ENCODE data around the gene SLC41A3.

Gene SLC41A3

GRCh38 chr3:126119008-126119675 lies 35.2 kb upstream of the SLC41A3 start:
- no peak for DNase-seq

DNA sequence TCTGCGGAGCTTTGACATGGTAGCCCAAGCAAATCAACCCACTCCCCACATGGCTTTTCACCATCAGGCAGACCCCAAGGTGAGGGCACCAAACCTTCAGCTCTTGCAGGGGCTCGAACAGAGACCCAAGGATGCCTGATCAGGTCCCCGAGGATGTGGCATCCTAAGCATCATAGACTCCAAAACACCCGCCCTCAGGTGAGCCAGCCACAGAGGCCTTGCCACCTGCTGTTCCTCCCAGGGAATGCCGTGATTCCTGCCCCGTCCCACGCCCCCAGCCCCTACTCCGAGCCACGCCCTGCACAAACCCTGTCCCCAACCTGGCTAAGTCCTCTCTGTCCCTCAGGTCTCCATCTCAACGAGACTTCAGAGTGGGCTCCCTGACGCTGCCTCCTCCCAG lies 34.7 kb upstream of the SLC41A3 start:
- no peak for DNase-seq

DNA sequence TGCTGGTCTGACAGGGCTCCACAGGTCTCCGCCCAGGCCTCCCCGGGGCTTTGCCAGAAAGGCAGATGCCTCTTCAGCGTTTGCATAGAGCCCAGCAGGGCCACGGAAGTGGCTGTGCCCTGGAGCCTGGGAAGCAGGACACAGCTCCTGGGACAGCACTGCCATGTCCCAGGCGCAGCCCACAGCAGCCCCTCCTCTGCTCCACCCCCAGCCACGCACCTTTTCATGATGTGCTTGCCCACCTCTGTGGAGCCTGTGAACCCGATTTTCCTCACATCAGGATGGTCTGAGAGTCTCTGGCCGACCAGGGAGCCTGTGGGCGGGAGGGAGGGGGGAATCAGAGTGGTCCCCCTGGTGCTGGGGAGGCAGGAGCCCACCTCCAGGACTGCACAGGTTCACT lies 33.9 kb upstream of the SLC41A3 start:
- DNase-seq = no peak

DNA sequence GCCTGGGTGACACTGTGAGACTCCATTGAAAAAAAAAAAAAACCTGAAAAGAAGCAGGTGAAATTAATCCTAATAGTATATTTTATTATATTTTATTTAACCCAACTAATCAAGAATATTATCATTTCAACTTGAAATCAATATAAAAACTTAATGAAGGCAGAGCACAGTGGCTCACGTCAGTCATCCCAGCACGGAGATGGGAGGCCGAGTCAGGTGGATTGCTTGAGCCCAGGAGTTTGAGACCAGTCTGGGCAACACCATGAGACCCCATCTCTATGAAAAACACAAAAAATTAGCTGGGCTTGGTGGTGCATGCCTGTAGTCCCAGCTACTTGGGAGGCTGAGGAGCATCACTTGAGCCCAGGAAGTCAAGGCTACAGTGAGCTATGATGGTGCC lies 33.3 kb upstream of the SLC41A3 start:
- no peak for DNase-seq

- DNase-seq = no peak
Observed at GRCh38 chr3:126116526-126116925, 32.6 kb upstream of the SLC41A3 start.

DNA sequence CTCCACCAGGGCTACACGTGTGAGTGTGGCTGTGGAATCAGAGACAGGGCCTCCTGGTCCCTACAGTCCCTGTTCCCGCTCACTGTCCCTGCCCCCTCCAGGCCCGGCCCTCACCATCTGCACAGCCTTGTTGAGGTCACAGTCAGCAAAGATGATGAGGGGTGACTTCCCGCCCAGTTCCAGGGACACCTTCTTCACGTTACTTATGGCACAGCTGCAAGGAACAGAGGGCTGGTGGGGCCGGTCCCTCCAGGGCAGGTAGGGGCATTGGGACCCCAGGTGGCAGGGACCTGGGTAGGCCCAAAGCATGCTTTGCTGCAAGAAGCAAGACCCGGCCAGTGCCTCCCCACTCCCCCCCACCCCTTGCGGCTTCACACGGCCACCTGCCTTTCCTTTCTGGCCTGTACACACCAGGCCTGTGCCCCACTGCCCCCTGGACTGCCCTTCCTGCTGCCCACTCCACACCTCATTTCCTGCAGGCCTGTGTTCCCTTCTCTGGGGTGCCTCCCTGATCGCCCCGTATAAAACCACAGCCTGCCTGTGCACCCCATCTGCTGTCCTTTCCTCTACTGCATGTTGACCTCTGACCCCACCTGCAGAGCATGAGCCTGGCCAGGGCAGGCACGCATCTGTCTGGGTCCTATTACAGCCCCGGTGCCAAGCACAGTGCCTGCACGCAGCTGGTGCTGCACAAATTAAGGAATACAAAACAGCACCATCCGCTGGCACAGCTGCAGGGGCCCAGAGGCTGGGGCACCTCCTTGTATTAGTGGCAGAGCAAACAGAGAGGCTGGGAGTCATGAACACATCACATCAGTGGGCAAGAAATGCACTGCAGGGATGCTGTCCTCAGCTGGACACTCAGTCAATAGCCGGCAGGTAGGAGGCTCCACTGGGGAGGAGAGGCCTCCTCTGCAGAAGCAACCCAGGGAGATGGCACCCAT lies 30.8 kb upstream of the SLC41A3 start:
- no peak for DNase-seq

DNA sequence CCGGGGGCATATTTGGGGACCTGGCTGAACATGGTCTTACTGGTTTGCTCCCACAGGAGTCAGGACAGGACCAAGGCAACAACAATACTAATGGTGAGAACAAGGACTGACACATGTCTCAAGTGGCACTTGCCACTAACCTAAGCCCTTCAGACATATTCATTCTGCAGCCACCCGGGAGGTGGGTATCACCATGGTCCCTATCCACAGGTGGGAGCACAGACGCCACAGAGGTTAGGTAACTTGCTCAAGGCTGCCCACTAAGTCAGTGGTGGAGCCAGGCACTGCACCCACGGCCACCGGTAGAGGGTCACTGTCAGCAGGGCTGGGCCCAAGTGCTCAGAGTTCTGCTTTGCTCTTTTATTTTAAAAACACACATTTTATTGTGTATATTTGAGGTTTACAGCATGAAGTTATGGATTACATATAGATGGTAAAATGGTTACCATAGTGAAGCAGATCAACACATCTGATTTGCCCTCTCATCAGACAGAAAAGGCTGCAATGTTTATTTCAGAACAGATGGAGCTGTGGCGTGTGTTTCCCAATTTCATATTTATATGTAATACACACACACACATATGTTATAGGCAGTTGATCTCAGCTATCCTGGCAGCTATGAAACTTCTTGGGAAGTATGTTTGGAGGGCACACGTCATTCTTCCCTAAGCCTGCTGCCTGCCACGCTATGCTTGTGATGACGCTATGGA lies 30.0 kb upstream of the SLC41A3 start:
- DNase-seq = peak; percentile 1

DNA sequence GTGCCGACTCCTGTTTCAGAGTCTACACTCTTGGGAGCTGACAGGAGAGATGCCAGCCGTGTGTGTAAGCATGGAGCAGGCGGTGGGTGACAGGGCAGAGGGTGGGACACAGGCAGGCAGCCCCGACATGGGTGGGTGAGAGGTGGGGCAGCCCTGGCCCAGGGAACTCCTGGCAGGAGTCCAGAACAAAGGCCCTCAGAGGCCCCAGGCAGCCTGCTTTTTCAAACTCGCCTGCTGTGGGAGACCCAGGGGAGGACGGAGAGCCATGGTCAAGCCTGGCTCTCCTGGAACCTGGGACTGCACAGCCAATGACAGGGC lies 29.3 kb upstream of the SLC41A3 start:
- no peak for DNase-seq

DNA sequence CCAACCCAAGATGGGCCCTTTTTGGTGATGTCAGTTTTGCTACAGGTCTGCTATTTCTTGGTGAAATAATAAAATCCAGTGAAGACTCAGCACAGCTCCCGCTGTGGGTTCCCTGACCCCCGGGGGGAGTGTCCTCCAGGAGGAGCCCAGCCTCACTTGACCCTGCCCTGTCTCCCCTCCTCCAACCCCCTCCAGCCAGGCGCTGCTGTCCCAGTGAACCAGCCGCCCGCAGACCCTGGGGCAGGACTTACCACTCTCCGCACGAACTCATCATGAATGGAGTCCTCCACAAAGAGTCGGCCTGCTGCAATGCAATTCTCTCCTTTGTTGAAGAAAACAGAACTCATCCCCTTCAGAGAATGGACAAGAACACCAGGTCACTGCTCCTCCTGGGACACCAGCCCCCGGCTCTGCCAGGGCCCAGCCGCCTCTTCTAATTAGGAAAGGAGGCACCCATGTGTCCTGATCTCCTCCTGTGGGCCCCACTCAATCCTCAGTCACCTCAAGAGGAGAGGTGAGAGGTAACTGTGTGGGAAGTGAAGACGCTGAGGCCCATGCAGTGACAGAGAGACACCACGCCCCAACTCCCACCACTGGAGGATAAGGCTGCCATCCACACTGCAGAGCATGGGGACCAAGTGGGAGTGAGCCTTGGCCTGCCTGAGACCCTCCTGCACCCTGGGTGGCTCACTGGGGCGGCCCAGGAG lies 28.8 kb upstream of the SLC41A3 start:
- no peak for DNase-seq

GRCh38 chr3:126111566-126112475 lies 27.9 kb upstream of the SLC41A3 start:
- no peak for DNase-seq

DNA sequence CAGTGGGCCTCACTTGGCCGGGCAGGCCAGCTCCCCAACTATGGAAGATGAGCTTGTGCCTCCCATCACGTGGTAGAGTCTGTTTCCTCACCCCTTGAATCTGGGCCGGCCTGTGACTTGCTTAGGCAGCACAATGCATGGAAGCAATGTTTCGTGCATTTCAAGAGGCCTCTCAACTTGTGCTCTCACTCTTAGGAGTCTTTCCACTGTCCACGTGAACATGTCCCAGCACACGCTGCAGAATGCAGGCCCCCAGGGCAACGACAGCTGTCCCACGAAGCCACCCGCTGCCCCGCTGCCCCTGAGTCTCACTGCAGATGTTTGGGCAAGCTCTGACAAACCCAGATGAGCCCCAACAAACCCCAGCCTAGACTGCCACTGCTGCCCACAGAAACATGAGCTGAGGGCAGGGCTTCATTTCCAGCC lies 27.2 kb upstream of the SLC41A3 start:
- no peak for DNase-seq

- DNase-seq = no peak
Observed at GRCh38 chr3:126110431-126111125, 26.7 kb upstream of the SLC41A3 start.

GRCh38 chr3:126109880-126110235 lies 25.9 kb upstream of the SLC41A3 start:
- no peak for DNase-seq

- DNase-seq = no peak
Observed at GRCh38 chr3:126109146-126109879, 25.4 kb upstream of the SLC41A3 start.

DNA sequence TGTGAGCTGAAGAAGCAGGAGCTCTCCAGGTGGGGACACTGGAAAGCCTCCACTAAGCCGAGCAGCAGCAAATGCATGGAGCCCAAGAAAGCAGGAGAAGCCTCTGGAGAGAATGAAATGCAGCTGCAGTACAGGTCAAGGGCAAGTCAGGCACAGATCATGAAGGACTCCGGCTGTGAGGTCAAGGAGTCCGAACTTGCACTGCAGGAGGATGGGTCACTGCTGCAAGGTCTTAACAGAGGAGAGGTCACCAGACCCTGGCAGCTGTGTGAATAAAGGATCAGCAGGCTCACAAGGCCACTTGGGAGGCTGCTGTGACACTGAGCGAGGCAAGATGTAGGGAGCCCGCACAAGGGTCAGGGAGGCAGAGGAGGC lies 24.7 kb upstream of the SLC41A3 start:
- DNase-seq = no peak

DNA sequence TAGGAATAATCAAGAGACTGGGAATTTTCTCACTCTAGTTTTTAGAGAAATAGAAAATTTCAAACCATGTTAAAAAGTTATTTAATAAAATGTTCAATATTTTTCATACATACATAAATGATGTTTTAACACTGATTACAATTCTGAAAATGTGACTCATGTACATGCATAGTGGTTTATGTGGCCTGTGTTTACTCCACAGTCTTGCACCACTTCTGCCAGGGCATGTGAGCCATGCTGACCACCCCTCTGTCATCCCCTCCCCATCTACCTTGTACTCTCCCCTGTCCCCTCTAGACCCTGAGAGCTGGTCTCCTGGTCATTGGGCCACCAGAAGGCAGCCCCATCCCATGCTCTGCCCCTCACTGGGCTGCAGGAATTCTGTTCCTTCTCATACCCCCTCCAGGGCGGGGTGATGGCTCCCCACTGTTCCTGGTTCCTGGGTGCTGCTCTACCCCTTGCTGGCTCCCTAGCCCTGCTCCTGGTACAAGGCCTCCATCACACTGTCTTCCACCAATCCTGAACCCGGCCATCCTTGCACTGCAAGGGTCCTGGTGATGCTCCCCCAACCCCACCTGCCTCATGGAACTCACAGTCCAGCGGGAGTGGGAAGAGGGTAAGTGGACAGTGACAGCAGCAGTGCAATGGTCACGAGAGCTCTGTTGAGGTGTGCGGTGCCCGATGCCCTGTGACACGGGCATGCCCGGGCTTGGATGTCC lies 24.2 kb upstream of the SLC41A3 start:
- DNase-seq = no peak

DNA sequence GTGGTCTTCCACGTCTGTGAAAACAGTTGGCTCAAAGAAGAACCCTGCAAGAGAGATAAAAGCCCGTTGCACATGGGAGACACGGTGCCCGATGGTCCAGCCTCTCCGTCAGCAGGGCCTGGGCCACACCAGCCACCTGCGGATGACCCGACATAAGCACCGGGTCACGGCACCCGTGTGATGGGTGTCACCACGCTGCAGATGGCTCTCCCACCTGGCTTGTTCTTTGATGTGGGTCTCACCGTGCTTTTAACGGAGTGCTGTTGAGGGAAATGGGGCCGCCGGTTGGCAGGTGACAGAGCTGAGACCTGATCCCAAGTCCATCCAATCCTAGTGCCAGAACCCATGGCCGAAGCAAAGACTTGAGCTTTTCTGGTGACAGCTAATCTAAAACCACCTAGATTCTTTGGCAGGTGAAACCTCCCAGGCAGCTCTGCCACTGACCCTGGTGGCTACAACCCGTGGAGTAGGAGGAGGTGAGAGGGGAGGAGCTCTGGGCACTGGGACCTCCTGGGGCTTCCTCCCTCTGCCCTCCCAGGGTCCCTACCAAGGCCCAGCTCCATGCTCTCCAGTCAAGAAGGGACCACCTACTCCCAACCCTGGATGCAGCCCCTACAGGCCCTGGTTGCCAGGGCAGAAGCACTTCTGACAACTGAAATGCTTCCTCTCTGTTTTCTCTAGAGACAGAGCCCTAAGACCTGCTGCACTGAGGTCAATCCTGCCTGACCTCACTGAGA lies 23.4 kb upstream of the SLC41A3 start:
- no peak for DNase-seq

DNA sequence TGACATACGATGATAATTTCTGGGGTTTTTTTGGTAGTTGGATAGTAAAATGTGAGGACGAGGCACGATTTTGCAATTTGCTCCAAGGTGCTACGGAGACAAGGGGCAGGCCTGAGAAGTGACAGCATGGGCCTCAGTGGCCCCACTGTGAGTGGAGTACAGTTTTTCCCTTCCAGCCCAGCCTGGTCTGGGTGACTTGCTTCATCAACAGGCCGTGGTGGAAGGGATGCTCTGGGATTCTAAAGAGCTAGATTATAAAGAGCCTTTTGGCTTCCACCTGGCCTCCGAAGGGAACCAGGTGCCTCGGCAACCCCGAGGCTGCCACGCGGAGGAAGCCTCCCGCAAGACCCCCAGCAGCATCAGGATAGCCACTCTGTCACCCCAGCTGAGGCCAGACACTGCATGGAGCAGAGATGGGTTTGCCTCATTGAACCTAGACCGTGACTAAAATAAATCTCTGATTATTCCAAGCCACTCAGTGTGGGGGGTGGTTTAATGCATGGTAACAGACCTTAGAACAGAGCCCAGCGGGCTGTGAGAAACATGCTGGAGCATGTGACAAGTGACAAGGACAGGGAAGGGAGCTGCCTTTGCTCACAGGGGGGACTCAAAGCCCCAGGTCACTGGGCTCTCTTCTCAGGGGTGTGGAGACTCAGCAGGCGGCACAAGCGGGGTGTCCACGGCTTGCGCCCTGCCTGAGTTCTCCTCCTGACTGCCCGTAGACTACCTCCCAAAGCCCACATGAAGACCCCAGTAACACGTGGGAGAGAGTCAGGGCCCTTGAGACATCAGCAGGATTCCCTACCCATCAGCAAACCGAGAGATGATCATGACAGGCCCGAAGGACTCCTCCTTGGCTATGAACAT lies 22.6 kb upstream of the SLC41A3 start:
- no peak for DNase-seq

Data from CD4-positive, alpha-beta T cell treated with Interleukin-17A for 1 hour (primary cell).